H1 (cell line): ENCODE data around the gene VSIR.

ENCODE experiments used
- CBX8 ChIP-seq: fragments of 300-800, 300-1000 bp; sonication (generic); IDR thresholded peaks from 2 replicates; pipeline ENCODE4 v1.7.1; 2016; ENCODE audit warnings: low read depth, low read length, borderline replicate concordance
- CTCF ChIP-seq, 3 experiments: IDR thresholded peaks; 1 replicate in 2 of 3; 2 replicates in 1 of 3; pipeline versions ENCODE4 v1.5.1 to v1.6.1; 2011; ENCODE audit warnings: low read length in 3 of 3, mild to moderate bottlenecking in 3 of 3, inconsistent platforms in 2 of 3, low read depth in 1 of 3, moderate library complexity in 1 of 3; ENCODE audit not compliant: insufficient read depth in 1 of 3; ENCODE audit errors: control extremely low read depth in 1 of 3
- KDM5A ChIP-seq: fragments of 200-600 bp; IDR thresholded peaks from 2 replicates; pipeline ENCODE4 v1.7.1; 2012; ENCODE audit warnings: mild to moderate bottlenecking, low read length, inconsistent platforms, mixed read lengths
- POLR2AphosphoS5 ChIP-seq: IDR thresholded peaks from 2 replicates; pipeline ENCODE4 v1.6.1; 2011; ENCODE audit warnings: low read depth, low read length
- SP1 ChIP-seq: IDR thresholded peaks from 2 replicates; pipeline ENCODE4 v1.6.1; 2011; ENCODE audit warnings: low read depth, low read length
- TAF1 ChIP-seq: IDR thresholded peaks from 2 replicates; pipeline ENCODE4 v1.6.1; 2011; ENCODE audit warnings: mild to moderate bottlenecking, low read depth, low read length
- TAF7 ChIP-seq: optimal IDR thresholded peaks from 2 replicates; pipeline ENCODE3; 2011; ENCODE audit warnings: low read depth, mild to moderate bottlenecking, inconsistent platforms, low read length, moderate library complexity, borderline replicate concordance
- TF ChIP-seq, protein P1 (sequence below): IDR thresholded peaks from 2 replicates; pipeline ENCODE4 v1.6.1; 2012; ENCODE audit warnings: inconsistent platforms

DNA sequence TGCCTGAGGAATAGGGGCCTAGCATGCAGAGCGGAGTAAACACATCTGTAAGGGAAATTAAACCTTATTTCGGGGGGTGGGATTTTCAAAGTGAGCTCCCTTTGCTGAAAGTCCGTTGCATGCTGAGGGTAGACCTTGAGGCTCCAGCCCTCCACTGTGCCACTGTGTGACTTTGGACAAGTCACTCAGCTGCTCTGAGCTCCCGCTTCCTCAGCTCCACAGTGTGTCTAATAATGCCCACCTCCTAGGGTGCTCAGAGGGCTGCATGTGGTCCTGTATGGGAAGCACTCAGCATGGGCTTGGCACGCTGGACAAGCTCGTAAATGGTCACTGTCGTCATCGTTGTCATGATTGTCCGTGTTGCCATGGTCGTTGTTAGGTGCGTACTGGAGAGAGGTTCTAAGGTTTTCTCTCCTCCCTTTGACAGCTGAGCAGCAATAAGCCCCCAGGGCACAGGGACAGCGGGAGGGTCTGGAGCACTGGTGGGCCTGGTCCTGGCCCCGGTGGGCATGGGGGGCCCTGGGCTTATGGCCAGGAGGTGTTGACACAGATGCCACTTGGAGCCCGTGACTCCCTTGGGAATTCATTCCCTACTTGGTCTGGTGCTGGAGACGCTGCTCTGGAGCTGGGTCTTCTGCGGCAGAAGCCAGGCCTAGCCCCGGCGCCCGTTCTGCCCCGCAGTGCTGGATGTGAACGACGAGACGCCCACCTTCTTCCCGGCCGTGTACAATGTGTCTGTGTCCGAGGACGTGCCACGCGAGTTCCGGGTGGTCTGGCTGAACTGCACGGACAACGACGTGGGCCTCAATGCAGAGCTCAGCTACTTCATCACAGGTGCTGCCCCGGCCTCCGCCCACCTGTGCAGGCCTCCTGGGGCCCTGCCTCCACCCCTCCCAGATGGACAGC lies 66.9 kb downstream of the VSIR start:
- TF ChIP-seq CTCF (IDR thresholded peaks at IDR 0.05; ENCODE audit: control extremely low read depth in 1 of 3, insufficient read depth in 1 of 3, low read depth in 1 of 3, low read length in 3 of 3) (no peak), TAF7 (no peak), POLR2AphosphoS5 (no peak), TAF1 (no peak), SP1 (no peak), CBX8 (no peak), KDM5A (no peak)
- TF ChIP-seq, protein P1, sequence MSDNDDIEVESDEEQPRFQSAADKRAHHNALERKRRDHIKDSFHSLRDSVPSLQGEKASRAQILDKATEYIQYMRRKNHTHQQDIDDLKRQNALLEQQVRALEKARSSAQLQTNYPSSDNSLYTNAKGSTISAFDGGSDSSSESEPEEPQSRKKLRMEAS, result no peak
